GM23338 (cell line): ENCODE data around the gene GRK3. TPM values are rescaled to one million over a fixed set of nuclear protein-coding genes. Genes with fewer than 3 reads are reported as not detected.

Source experiments
- ATAC-seq: fragments of 200-7000 bp; cut with Tn5 transposase; 3 replicates; pipeline ENCODE4 v1.9.1; 2020
- DNase-seq: peaks from one replicate; pipeline ENCODE4 v3.0.0-alpha.2; 2015; ENCODE audit warnings: low spot score
- H2AFZ ChIP-seq: fragments of 200-600 bp; sonication (generic); 2 replicates; pipeline ENCODE4 v1.8.0; 2016; ENCODE audit warnings: antibody characterized with exemption, mild to moderate bottlenecking, moderate library complexity
- H3F3A ChIP-seq: fragments of 200-600 bp; sonication (generic); replicated peaks from 2 replicates; pipeline ENCODE4 v1.8.0; 2017; ENCODE audit warnings: antibody characterized with exemption, mixed run types, low read depth
- H3K27ac ChIP-seq: fragments of 200-600 bp; sonication (generic); 2 replicates; pipeline ENCODE4 v1.6.1; 2016; ENCODE audit warnings: low read depth
- H3K27me3 ChIP-seq: fragments of 200-600 bp; sonication (generic); 2 replicates; pipeline ENCODE4 v1.8.0; 2016; ENCODE audit warnings: mild to moderate bottlenecking, mixed run types, moderate library complexity; ENCODE audit not compliant: insufficient read depth
- H3K36me3 ChIP-seq: fragments of 200-600 bp; sonication (generic); 2 replicates; pipeline ENCODE4 v1.8.0; 2016; ENCODE audit warnings: mild to moderate bottlenecking; ENCODE audit not compliant: insufficient read depth
- H3K4me1 ChIP-seq: fragments of 200-600 bp; sonication (generic); 2 replicates; pipeline ENCODE4 v1.8.0; 2016; ENCODE audit warnings: mild to moderate bottlenecking, moderate library complexity; ENCODE audit not compliant: insufficient read depth
- H3K4me2 ChIP-seq: fragments of 200-600 bp; sonication (generic); 2 replicates; pipeline ENCODE4 v1.7.1; 2017; ENCODE audit warnings: mixed run types
- H3K4me3 ChIP-seq: fragments of 200-600 bp; sonication (generic); 2 replicates; pipeline ENCODE4 v1.6.1; 2016; ENCODE audit warnings: mixed run types
- H3K79me2 ChIP-seq: fragments of 200-600 bp; sonication (generic); replicated peaks from 2 replicates; pipeline ENCODE4 v1.8.0; 2017; ENCODE audit warnings: mild to moderate bottlenecking; ENCODE audit not compliant: insufficient read depth
- H3K9me2 ChIP-seq: fragments of 200-600 bp; sonication (generic); 2 replicates; pipeline ENCODE4 v1.8.0; 2017; ENCODE audit not compliant: insufficient read depth
- H4K20me1 ChIP-seq: fragments of 200-600 bp; sonication (generic); replicated peaks from 2 replicates; pipeline ENCODE4 v1.8.0; 2017; ENCODE audit warnings: mild to moderate bottlenecking; ENCODE audit not compliant: insufficient read depth
- H3K27ac Mint-ChIP-seq: 2 replicates; pipeline ENCODE4 v1.8.0; 2020; ENCODE audit warnings: inconsistent platforms, mild to moderate bottlenecking, moderate library complexity, mixed read lengths
- H3K27me3 Mint-ChIP-seq: 3 replicates; pipeline ENCODE4 v1.8.0; 2022; ENCODE audit warnings: low read depth, mild to moderate bottlenecking, moderate library complexity, mixed read lengths, inconsistent platforms; ENCODE audit not compliant: insufficient read depth, poor library complexity
- H3K36me3 Mint-ChIP-seq: 3 replicates; pipeline ENCODE4 v1.8.0; 2021; ENCODE audit warnings: low read depth, mild to moderate bottlenecking, inconsistent platforms, moderate library complexity, mixed read lengths
- H3K4me1 Mint-ChIP-seq: 3 replicates; pipeline ENCODE4 v1.8.0; 2020; ENCODE audit warnings: mild to moderate bottlenecking, inconsistent platforms, mixed read lengths
- H3K4me3 Mint-ChIP-seq: 3 replicates; pipeline ENCODE4 v1.8.0; 2021; ENCODE audit warnings: moderate library complexity, mild to moderate bottlenecking, inconsistent platforms, mixed read lengths
- H3K9me3 Mint-ChIP-seq: 3 replicates; pipeline ENCODE4 v1.8.0; 2020; ENCODE audit warnings: moderate library complexity, mild to moderate bottlenecking, inconsistent platforms, mixed read lengths
- CREB1 ChIP-seq: fragments of 250-450 bp; sonication (Bioruptor Pico); IDR thresholded peaks from 2 replicates; pipeline ENCODE4 v1.5.0; 2020; ENCODE audit warnings: low read depth, mild to moderate bottlenecking, moderate library complexity
- CTCF ChIP-seq, 2 experiments: fragments of 200-600 bp in 1 of 2; sonication (generic) in 1 of 2; conservative IDR thresholded peaks; 2 replicates each; pipeline versions ENCODE4 v1.5.1 to v1.6.1; 2016 to 2017; ENCODE audit warnings: antibody characterized with exemption in 2 of 2, low read depth in 2 of 2, mild to moderate bottlenecking in 2 of 2, moderate library complexity in 1 of 2
- ETS1 ChIP-seq: IDR thresholded peaks from 2 replicates; pipeline ENCODE4 v1.6.1; 2016; ENCODE audit warnings: antibody characterized with exemption
- EZH2 ChIP-seq: fragments of 200-600 bp; sonication (generic); IDR thresholded peaks from one replicate; pipeline ENCODE4 v1.8.0; 2017; ENCODE audit warnings: antibody characterized with exemption, mild to moderate bottlenecking, low read depth; ENCODE audit not compliant: unreplicated experiment
- EZH2phosphoT487 ChIP-seq: fragments of 200-600 bp; sonication (generic); IDR thresholded peaks from one replicate; pipeline ENCODE4 v1.8.1; 2018; ENCODE audit warnings: antibody characterized with exemption; ENCODE audit not compliant: unreplicated experiment
- JUNB ChIP-seq: IDR thresholded peaks from one replicate; pipeline ENCODE4 v1.6.1; 2016; ENCODE audit warnings: antibody characterized with exemption; ENCODE audit not compliant: unreplicated experiment
- NANOG ChIP-seq: IDR thresholded peaks from 2 replicates; pipeline ENCODE4 v1.6.1; 2016; ENCODE audit warnings: antibody characterized with exemption, borderline replicate concordance
- POLR2AphosphoS5 ChIP-seq: IDR thresholded peaks from 2 replicates; pipeline ENCODE4 v1.6.1; 2016; ENCODE audit warnings: antibody characterized with exemption, low read depth
- REST ChIP-seq: IDR thresholded peaks from one replicate; pipeline ENCODE4 v1.6.1; 2018; ENCODE audit warnings: antibody characterized with exemption; ENCODE audit not compliant: unreplicated experiment
- STAT1 ChIP-seq: IDR thresholded peaks from one replicate; pipeline ENCODE4 v1.6.1; 2016; ENCODE audit warnings: antibody characterized with exemption; ENCODE audit not compliant: unreplicated experiment
- ZNF114 ChIP-seq: fragments of 250-450 bp; sonication (Bioruptor Pico); IDR thresholded peaks from 2 replicates; pipeline ENCODE4 v1.5.0; 2020; ENCODE audit warnings: mild to moderate bottlenecking, moderate library complexity
- ZNF331 ChIP-seq: fragments of 250-450 bp; sonication (Bioruptor Pico); IDR thresholded peaks from 2 replicates; pipeline ENCODE4 v1.5.0; 2020; ENCODE audit warnings: low read depth, mild to moderate bottlenecking, moderate library complexity
- ZNF462 ChIP-seq: fragments of 250-450 bp; sonication (Bioruptor Pico); IDR thresholded peaks from 2 replicates; pipeline ENCODE4 v1.5.0; 2020; ENCODE audit warnings: mild to moderate bottlenecking, moderate library complexity
- polyA plus RNA-seq: library from polyadenylated mRNA; unstranded; fragments of >200 nt; fragmentation: Nextera tagmentation; extraction: Ambion mirVana; gene quantifications from 2 replicates; pipeline ENCODE4 v1.2.1, GENCODE V29; 2016
- total RNA-seq: library from RNA; depleted of rRNA; stranded (reverse); fragments of >200 nt; shearing (Covaris generic); gene quantifications from 2 replicates; pipeline ENCODE4 v1.2.3, GENCODE V29; 2014

GRK3 gene
- total and polyA plus RNA-seq, 2 experiments from 2014 or later = 6.0 to 25.3 TPM

- no peak overlapping the region for H3K27ac Mint-ChIP-seq
- no peaks in the 10 kb centered on the region for H3K27me3 ChIP-seq
- no peak for ATAC-seq
- H3K36me3 ChIP-seq = no peaks in the 10 kb centered on the region
- H3K4me2 ChIP-seq = no peak overlapping the region
- H3K36me3 Mint-ChIP-seq = no peaks in the 10 kb centered on the region; the same call in 2 of the 3 replicates
- H3K4me1 Mint-ChIP-seq = no peaks in the 10 kb centered on the region
- H3F3A ChIP-seq = no peaks in the 10 kb centered on the region
- no peaks in the 10 kb centered on the region for H3K4me1 ChIP-seq
- H3K9me2 ChIP-seq = 0 out of 2 replicates have a peak, but pooled peaks cover 4% of the 10 kb centered on the region
- H3K4me3 Mint-ChIP-seq = no peak overlapping the region
- H3K27me3 Mint-ChIP-seq = no peaks in the 10 kb centered on the region
- H3K4me3 ChIP-seq = no peak overlapping the region
- H2AFZ ChIP-seq = no peak overlapping the region
- TF ChIP-seq ZNF462 (no peak), ZNF331 (no peak), CREB1 (CRISPR knock-in tag) (no peak), ETS1 (no peak), EZH2 (no peak), CTCF (conservative IDR thresholded peaks at IDR 0.05; ENCODE audit: low read depth in 2 of 2) (no peak), ZNF114 (CRISPR knock-in tag) (no peak), STAT1 (no peak), EZH2phosphoT487 (no peak), REST (no peak), JUNB (no peak), NANOG (no peak), POLR2AphosphoS5 (no peak)
- H3K9me3 Mint-ChIP-seq = peaks cover 9% of the 10 kb centered on the region; the same call in 2 of the 3 replicates
- no peak overlapping the region for H3K27ac ChIP-seq
- no peak for DNase-seq
- H3K79me2 ChIP-seq = no peaks in the 10 kb centered on the region
- no peaks in the 10 kb centered on the region for H4K20me1 ChIP-seq
Observed at GRCh38 chr22:25765016-25765367, 200.5 kb downstream of the GRK3 start.
